GM19193 (cell line): Measurements from ENCODE around the gene ADCY3.

ENCODE experiments used
- POLR2A ChIP-seq: IDR thresholded peaks from 4 replicates; pipeline ENCODE4 v1.6.1; 2011; ENCODE audit not compliant: insufficient read depth, insufficient read length; ENCODE audit errors: extremely low read depth

ADCY3 gene

GRCh38 chr2:24771764-24772586 is 148.1 kb downstream of the ADCY3 start:
- no peak for TF ChIP-seq POLR2A

- TF ChIP-seq POLR2A = no peak
These were observed 149.0 kb downstream of the ADCY3 start for GRCh38 chr2:24771061-24771460.
